H1 (cell line): Measurements from ENCODE around the gene DBH. TPM values are rescaled to one million over a fixed set of nuclear protein-coding genes. Genes with fewer than 3 reads are reported as not detected.

Experiments used
- CTCF ChIA-PET: fragments of 300-600 bp; sonication (Branson Sonifier 250); formaldehyde crosslinking; loops from one replicate; lab custom pipeline; 2021; ENCODE audit not compliant: partially characterized antibody; lab: Charles Lee
- POLR2A ChIA-PET: fragments of 300-600 bp; sonication (Branson Sonifier 250); formaldehyde crosslinking; loops from one replicate; lab custom pipeline; 2021; ENCODE audit warnings: inconsistent platforms; ENCODE audit not compliant: partially characterized antibody; lab: Charles Lee
- DNase-seq, 2 experiments: peaks; one replicate each; pipeline versions ENCODE4 v3.0.0 to v3.0.0-alpha.2; 2010 to 2022; ENCODE audit warnings: low spot score in 2 of 2, low read depth in 1 of 2, mixed read lengths in 1 of 2
- FAIRE-seq: peaks from 2 replicates; lab custom pipeline; 2011; peaks lifted over from hg19 to GRCh38; lab: Jason Lieb, UNC
- H2AFZ ChIP-seq: 2 replicates; pipeline ENCODE4 v1.8.1; 2012; ENCODE audit warnings: low read length, inconsistent platforms
- H2AK5ac ChIP-seq: 2 replicates; pipeline ENCODE4 v1.6.1; 2013; ENCODE audit warnings: low read depth, low read length
- H2BK120ac ChIP-seq: replicated peaks from 2 replicates; pipeline ENCODE3; 2013; ENCODE audit warnings: low read depth, low read length, inconsistent platforms
- H2BK12ac ChIP-seq: 2 replicates; pipeline ENCODE4 v1.6.1; 2013; ENCODE audit warnings: low read depth, low read length
- H2BK15ac ChIP-seq: 2 replicates; pipeline ENCODE4 v1.6.1; 2013; ENCODE audit warnings: low read length
- H2BK20ac ChIP-seq: 2 replicates; pipeline ENCODE4 v1.6.1; 2013; ENCODE audit warnings: low read length
- H2BK5ac ChIP-seq: 2 replicates; pipeline ENCODE4 v1.6.1; 2013; ENCODE audit warnings: low read depth, low read length
- H3K14ac ChIP-seq: 2 replicates; pipeline ENCODE4 v1.6.1; 2013; ENCODE audit warnings: inconsistent platforms; ENCODE audit not compliant: insufficient read length
- H3K18ac ChIP-seq: 2 replicates; pipeline ENCODE4 v1.6.1; 2013; ENCODE audit warnings: low read length; ENCODE audit errors: extremely low read depth
- H3K23ac ChIP-seq: 2 replicates; pipeline ENCODE4 v1.6.1; 2013; ENCODE audit warnings: inconsistent platforms; ENCODE audit not compliant: insufficient read length
- H3K23me2 ChIP-seq: 2 replicates; pipeline ENCODE4 v1.6.1; 2013; ENCODE audit warnings: low read depth, low read length
- H3K27ac ChIP-seq: 2 replicates; pipeline ENCODE4 v1.6.1; 2011; ENCODE audit warnings: low read depth, low read length, inconsistent platforms
- H3K27me3 ChIP-seq, 4 experiments: replicated peaks in 1 of 4; 1 replicate in 1 of 4; 2 replicates in 3 of 4; pipeline versions ENCODE4 v1.6.1 to v1.8.1; 2011 to 2013; ENCODE audit warnings: low read length in 3 of 4, mild to moderate bottlenecking in 3 of 4, inconsistent platforms in 2 of 4, mixed read lengths in 2 of 4, moderate library complexity in 1 of 4; ENCODE audit not compliant: control insufficient read depth in 3 of 4, insufficient read depth in 3 of 4; ENCODE audit errors: extremely low read depth in 1 of 4
- H3K36me3 ChIP-seq, 4 experiments: 2 replicates each; pipeline versions ENCODE4 v1.6.1 to v1.8.1; 2011 to 2013; ENCODE audit warnings: mild to moderate bottlenecking in 4 of 4, low read length in 3 of 4, moderate library complexity in 2 of 4, control low read depth in 1 of 4, inconsistent platforms in 1 of 4; ENCODE audit not compliant: insufficient read depth in 4 of 4, control insufficient read depth in 2 of 4
- H3K4ac ChIP-seq: replicated peaks from 2 replicates; pipeline ENCODE3; 2013; ENCODE audit warnings: low read length, low read depth, mixed read lengths, inconsistent platforms; ENCODE audit not compliant: insufficient read length
- H3K4me1 ChIP-seq, 4 experiments: replicated peaks in 1 of 4; 1 replicate in 1 of 4; 2 replicates in 3 of 4; pipeline versions ENCODE4 v1.6.1 to v1.8.1; 2011 to 2013; ENCODE audit warnings: low read length in 3 of 4, inconsistent platforms in 2 of 4, mixed read lengths in 1 of 4; ENCODE audit not compliant: insufficient read depth in 4 of 4, control insufficient read depth in 3 of 4
- H3K4me2 ChIP-seq, 2 experiments: 2 replicates each; pipeline versions ENCODE4 v1.6.1 to v1.8.1; 2011 to 2013; ENCODE audit warnings: low read depth in 2 of 2, low read length in 2 of 2, control low read depth in 1 of 2, inconsistent platforms in 1 of 2, mild to moderate bottlenecking in 1 of 2; ENCODE audit not compliant: insufficient read depth in 1 of 2
- H3K4me3 ChIP-seq, 4 experiments: fragments of 200-600, 300-600 bp in 1 of 4; sonication (generic), shearing (Covaris generic), sonication (Bioruptor Twin) in 1 of 4; 2 replicates each; pipeline versions ENCODE4 v1.5.1 to v1.8.1; 2011 to 2016; ENCODE audit warnings: low read length in 4 of 4, low read depth in 3 of 4, control low read depth in 2 of 4, inconsistent platforms in 2 of 4, mild to moderate bottlenecking in 2 of 4, mixed read lengths in 1 of 4, moderate library complexity in 1 of 4; ENCODE audit not compliant: insufficient read depth in 2 of 4; ENCODE audit errors: extremely low read depth in 1 of 4
- H3K56ac ChIP-seq: replicated peaks from 2 replicates; pipeline ENCODE3; 2013; ENCODE audit warnings: low read depth, mild to moderate bottlenecking, mixed read lengths, low read length, inconsistent platforms; ENCODE audit not compliant: insufficient read length
- H3K79me1 ChIP-seq: 2 replicates; pipeline ENCODE4 v1.6.1; 2013; ENCODE audit warnings: low read depth, low read length, control low read depth
- H3K79me2 ChIP-seq, 2 experiments: 2 replicates each; pipeline versions ENCODE4 v1.6.1 to v1.8.1; 2012 to 2013; ENCODE audit warnings: low read length in 2 of 2, mild to moderate bottlenecking in 2 of 2, inconsistent platforms in 1 of 2; ENCODE audit not compliant: insufficient read depth in 2 of 2, control insufficient read depth in 1 of 2
- H3K9ac ChIP-seq, 4 experiments: replicated peaks in 1 of 4; 1 replicate in 1 of 4; 2 replicates in 3 of 4; pipeline versions ENCODE4 v1.6.1 to v1.8.1; 2011 to 2013; ENCODE audit warnings: low read depth in 3 of 4, low read length in 3 of 4, control low read depth in 2 of 4, mild to moderate bottlenecking in 2 of 4, moderate library complexity in 2 of 4, inconsistent platforms in 1 of 4; ENCODE audit errors: extremely low read depth in 1 of 4
- H3K9me3 ChIP-seq, 2 experiments: 2 replicates each; pipeline versions ENCODE4 v1.6.1 to v1.8.1; 2012 to 2013; ENCODE audit warnings: mild to moderate bottlenecking in 2 of 2, moderate library complexity in 2 of 2, control low read depth in 1 of 2, inconsistent platforms in 1 of 2, low read depth in 1 of 2, low read length in 1 of 2, mixed read lengths in 1 of 2; ENCODE audit not compliant: insufficient read depth in 2 of 2
- H4K20me1 ChIP-seq, 2 experiments: replicated peaks in 1 of 2; 2 replicates each; pipeline versions ENCODE3 to v1.8.1; 2011 to 2013; ENCODE audit warnings: inconsistent platforms in 2 of 2, low read length in 2 of 2, mild to moderate bottlenecking in 1 of 2; ENCODE audit not compliant: insufficient read depth in 2 of 2, control insufficient read depth in 1 of 2
- H4K5ac ChIP-seq: 2 replicates; pipeline ENCODE4 v1.6.1; 2013; ENCODE audit warnings: low read length, low read depth, mixed read lengths, inconsistent platforms; ENCODE audit not compliant: insufficient read length
- H4K8ac ChIP-seq: 2 replicates; pipeline ENCODE4 v1.8.0; 2013; ENCODE audit warnings: mild to moderate bottlenecking, moderate library complexity, low read length, inconsistent platforms; ENCODE audit not compliant: insufficient read depth; ENCODE audit errors: extremely low read depth
- H4K91ac ChIP-seq: replicated peaks from 2 replicates; pipeline ENCODE3; 2013; ENCODE audit warnings: low read length, mixed read lengths, inconsistent platforms; ENCODE audit not compliant: insufficient read length
- BACH1 ChIP-seq: IDR thresholded peaks from 2 replicates; pipeline ENCODE4 v1.6.1; 2012; ENCODE audit warnings: low read length, improper control_type of control experiment
- BCL11A ChIP-seq, 2 experiments: IDR thresholded peaks; one replicate each; pipeline ENCODE4 v1.6.1; 2011; ENCODE audit warnings: low read depth in 2 of 2, low read length in 2 of 2, mild to moderate bottlenecking in 2 of 2
- FOSL1 ChIP-seq: IDR thresholded peaks from 2 replicates; pipeline ENCODE4 v1.6.1; 2011; ENCODE audit warnings: mild to moderate bottlenecking, low read depth, low read length, moderate library complexity; ENCODE audit not compliant: insufficient read depth
- GABPA ChIP-seq: IDR thresholded peaks from 2 replicates; pipeline ENCODE4 v1.6.1; 2011; ENCODE audit warnings: mild to moderate bottlenecking, low read length, moderate library complexity, borderline replicate concordance; ENCODE audit not compliant: insufficient read depth
- GTF2F1 ChIP-seq: IDR thresholded peaks from 2 replicates; pipeline ENCODE4 v1.6.1; 2012; ENCODE audit warnings: low read depth, low read length, improper control_type of control experiment, borderline replicate concordance
- HDAC2 ChIP-seq, 2 experiments: fragments of 300-600 bp in 1 of 2; sonication (generic) in 1 of 2; IDR thresholded peaks; 2 replicates each; pipeline ENCODE4 v1.6.1; 2011 to 2012; ENCODE audit warnings: low read depth in 2 of 2, low read length in 2 of 2, mild to moderate bottlenecking in 2 of 2, moderate library complexity in 2 of 2, borderline replicate concordance in 1 of 2, inconsistent platforms in 1 of 2
- KDM5A ChIP-seq: fragments of 200-600 bp; IDR thresholded peaks from 2 replicates; pipeline ENCODE4 v1.7.1; 2012; ENCODE audit warnings: mild to moderate bottlenecking, low read length, inconsistent platforms, mixed read lengths
- POU5F1 ChIP-seq: IDR thresholded peaks from 2 replicates; pipeline ENCODE4 v1.6.1; 2011; ENCODE audit warnings: low read depth, mild to moderate bottlenecking, low read length, moderate library complexity
- SIX5 ChIP-seq: IDR thresholded peaks from 2 replicates; pipeline ENCODE4 v1.6.1; 2011; ENCODE audit warnings: mild to moderate bottlenecking, low read depth, low read length
- SUZ12 ChIP-seq: fragments of 200-600 bp; sonication (generic); IDR thresholded peaks from 2 replicates; pipeline ENCODE4 v1.6.1; 2012; ENCODE audit warnings: mild to moderate bottlenecking, inconsistent platforms, low read length, moderate library complexity, mixed read lengths
- TEAD4 ChIP-seq: IDR thresholded peaks from 2 replicates; pipeline ENCODE4 v1.6.1; 2012; ENCODE audit warnings: low read depth, low read length, inconsistent platforms, mixed read lengths
- WGBS, 2 experiments: shearing (Covaris generic) in 1 of 2; methylation state at CpG; one replicate each; pipeline versions ENCODE4 v1.1.6 to v1.1.7; 2013 to 2015; ENCODE audit warnings: low lambda C conversion rate in 2 of 2, mixed read lengths in 2 of 2, inconsistent platforms in 1 of 2, low coverage in 1 of 2, missing lambda C conversion rate in 1 of 2; ENCODE audit not compliant: insufficient replicate concordance in 2 of 2, insufficient coverage in 1 of 2, insufficient read length in 1 of 2; ENCODE audit errors: extremely low coverage in 1 of 2, missing lambda C conversion rate in 1 of 2; 5-methylcytosine and 5-hydroxymethylcytosine counted together
- polyA plus RNA-seq, 7 experiments: library from polyadenylated mRNA; depleted of rRNA in 3 of 7; stranded (reverse) in 5 of 7; unstranded in 2 of 7; fragments of >200 nt in 5 of 7; fragments of 200-250 nt in 2 of 7; gene quantifications; 1 replicate in 5 of 7; 2 replicates in 1 of 7; 4 replicates in 1 of 7; pipeline versions ENCODE4 v1.2.1 to v1.2.3, GENCODE V29; 2011 to 2013; ENCODE audit warnings: missing spikeins in 2 of 7, mixed read lengths in 2 of 7
- total RNA-seq: library from RNA; stranded (reverse); fragmentation: NEBNext Ultra II Directional; extraction: Animal tissue kit (Norgen Biotek cat#: 25700); gene quantifications from 2 replicates; pipeline ENCODE4 v1.2.1, GENCODE V29; 2021

Gene DBH
- total and polyA plus RNA-seq, 2 of the 8 experiments (the other 6 are each of a cell fraction or from before 2014, with no cell fraction given): 0.18 TPM; not detected in 1

GRCh38 chr9:133672503-133673257 lies 36.5 kb downstream of the DBH start:
- POLR2A ChIA-PET: interaction anchor here (0.6 to 1.2 kb wide), 3 partner anchors 11 to 313 kb away, joined by 3 read pairs; no protein-coding TSS in a partner anchor
- Histone ChIP-seq H3K23ac (no peak overlapping the region), H2AFZ (no peak overlapping the region), H3K79me1 (no peaks in the 10 kb centered on the region), H4K91ac (no peak overlapping the region), H3K4me1 (peaks cover 0 to 9% (median 3%) of the 10 kb centered on the region in 4 experiments; a peak in 5 of 7 replicates), H2BK12ac (0 out of 2 replicates have a peak overlapping the region, but pooled peaks have one; percentile 1), H3K9me3 (no peaks in the 10 kb centered on the region; a peak in 1 of 4 replicates), H3K18ac (no peak overlapping the region), H2BK5ac (peak overlapping the region; percentile 35; the same call in 1 of the 2 replicates), H3K27ac (no peak overlapping the region), H3K56ac (no peak overlapping the region), H3K23me2 (no peaks in the 10 kb centered on the region), H3K4me3 (no peak overlapping the region), H4K8ac (0 out of 2 replicates have a peak overlapping the region, but pooled peaks have one; percentile 12), H4K20me1 (no peaks in the 10 kb centered on the region), H4K5ac (no peak overlapping the region), H3K79me2 (no peaks in the 10 kb centered on the region), H3K4me2 (no peak overlapping the region), H3K27me3 (no peaks in the 10 kb centered on the region), H2AK5ac (peak overlapping the region; percentile 95; the same call in 1 of the 2 replicates), H2BK15ac (no peak overlapping the region), H2BK20ac (no peak overlapping the region), H3K36me3 (no peaks in the 10 kb centered on the region), H3K9ac (no peak overlapping the region), H3K4ac (no peak overlapping the region), H3K14ac (no peak overlapping the region), H2BK120ac (no peak overlapping the region)
- 87% methylated on average over 30 of the region's 31 CpGs; no CpG with 5 or more reads in 1 of the 2 experiments for WGBS, 2 experiments
- CTCF ChIA-PET: interaction anchor here (0.5 to 2.1 kb wide), 11 partner anchors 11 to 253 kb away, joined by 3 to 10 read pairs (median 4); no protein-coding TSS in a partner anchor
- FAIRE-seq (no peak), DNase-seq (no peak)
- no peak for TF ChIP-seq GTF2F1
- no peak for TF ChIP-seq KDM5A
- no peak for TF ChIP-seq GABPA
- TF ChIP-seq SUZ12: no peak
- no peak for TF ChIP-seq BCL11A (IDR thresholded peaks at IDR 0.05; ENCODE audit: low read depth in 2 of 2, low read length in 2 of 2)
- no peak for TF ChIP-seq HDAC2 (IDR thresholded peaks at IDR 0.05; ENCODE audit: borderline replicate concordance in 1 of 2, low read depth in 2 of 2, low read length in 2 of 2)
- TF ChIP-seq TEAD4: no peak
- no peak for TF ChIP-seq SIX5
- TF ChIP-seq FOSL1: no peak
- no peak for TF ChIP-seq POU5F1
- TF ChIP-seq BACH1: no peak
